Karpas-422 (cell line): Measurements from ENCODE around the gene RNF212. TPM values are rescaled to one million over a fixed set of nuclear protein-coding genes. Genes with fewer than 3 reads are reported as not detected.

Experiments
- DNase-seq: peaks from one replicate; pipeline ENCODE4 v3.0.0-alpha.2; 2015
- H2AFZ ChIP-seq: fragments of 200-600 bp; sonication (generic); 2 replicates; pipeline ENCODE4 v1.6.1; 2014; ENCODE audit warnings: antibody characterized with exemption, low read length, mixed read lengths
- H3K27ac ChIP-seq: fragments of 200-600 bp; sonication (generic); 2 replicates; pipeline ENCODE4 v1.5.1; 2014; ENCODE audit warnings: mild to moderate bottlenecking, low read length, moderate library complexity
- H3K27me3 ChIP-seq: fragments of 200-600 bp; sonication (generic); 2 replicates; pipeline ENCODE4 v1.6.1; 2014; ENCODE audit warnings: low read length, mixed read lengths
- H3K36me3 ChIP-seq: fragments of 200-600 bp; sonication (generic); 2 replicates; pipeline ENCODE4 v1.6.1; 2014; ENCODE audit warnings: low read length, mixed read lengths; ENCODE audit not compliant: insufficient read depth
- H3K4me1 ChIP-seq: fragments of 200-600 bp; sonication (generic); 2 replicates; pipeline ENCODE4 v1.6.1; 2014; ENCODE audit warnings: mild to moderate bottlenecking, low read length, mixed read lengths
- H3K4me2 ChIP-seq: fragments of 200-600 bp; sonication (generic); 2 replicates; pipeline ENCODE4 v1.6.1; 2014; ENCODE audit warnings: low read length, low read depth, mild to moderate bottlenecking; ENCODE audit not compliant: poor library complexity, severe bottlenecking
- H3K4me3 ChIP-seq: fragments of 200-600 bp; sonication (generic); 2 replicates; pipeline ENCODE4 v1.5.1; 2014; ENCODE audit warnings: mild to moderate bottlenecking, antibody characterized with exemption, low read length, mixed read lengths
- H3K79me2 ChIP-seq: fragments of 200-600 bp; sonication (generic); 2 replicates; pipeline ENCODE4 v1.6.1; 2014; ENCODE audit warnings: mild to moderate bottlenecking, low read length, mixed read lengths
- H3K9ac ChIP-seq: fragments of 200-600 bp; sonication (generic); 2 replicates; pipeline ENCODE4 v1.6.0; 2014; ENCODE audit warnings: low read length
- H3K9me2 ChIP-seq: fragments of 200-600 bp; sonication (generic), shearing (Covaris generic); replicated peaks from 2 replicates; pipeline ENCODE4 v1.6.0; 2014; ENCODE audit warnings: mild to moderate bottlenecking, low read length, moderate library complexity; ENCODE audit not compliant: insufficient read depth
- H3K9me3 ChIP-seq: fragments of 300-700, 200-600 bp; sonication (generic); 2 replicates; pipeline ENCODE4 v1.6.1; 2014; ENCODE audit warnings: low read length, mixed read lengths
- H4K20me1 ChIP-seq: fragments of 200-600 bp; sonication (generic); 2 replicates; pipeline ENCODE4 v1.6.1; 2014; ENCODE audit warnings: mild to moderate bottlenecking, antibody characterized with exemption, low read length, low read depth; ENCODE audit not compliant: insufficient read depth
- total RNA-seq: library from RNA; depleted of rRNA; stranded (reverse); fragments of >200 nt; shearing (Covaris generic); gene quantifications from 2 replicates; pipeline ENCODE4 v1.2.3, GENCODE V29; 2014; ENCODE audit warnings: low replicate concordance

The RNF212 gene
- total RNA-seq, 1 experiment from 2014 or later: not detected

DNA sequence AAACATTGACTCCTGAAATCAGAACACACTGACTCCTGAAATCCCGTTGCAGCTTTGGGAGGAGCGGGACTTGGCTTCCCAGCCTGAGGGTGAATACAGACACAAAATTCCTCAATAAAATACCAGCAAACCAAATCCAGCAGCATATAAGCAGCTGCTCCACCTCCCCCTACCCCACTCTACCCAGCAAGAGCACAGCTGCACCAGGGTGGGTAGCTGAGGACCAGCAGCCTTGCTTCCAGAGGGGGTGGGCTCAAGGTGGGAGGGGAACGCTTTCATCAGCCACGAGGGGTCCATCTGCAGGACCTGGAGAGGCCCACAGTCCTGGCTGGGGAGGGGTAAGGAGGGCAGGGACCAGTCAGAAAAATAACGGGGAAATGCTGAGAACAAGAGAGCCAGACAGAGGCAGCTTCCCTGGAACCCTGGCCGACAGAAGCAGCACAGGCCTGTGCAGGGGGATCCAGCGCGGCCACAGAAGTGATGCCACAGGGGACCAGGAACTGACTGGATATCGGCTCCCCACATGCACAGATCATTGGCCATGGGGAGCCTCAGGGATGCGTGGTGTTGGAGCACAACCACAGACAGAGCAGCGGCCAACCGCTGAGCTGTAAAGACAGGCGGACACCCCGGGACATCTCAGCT, 52.2 kb downstream of the RNF212 start:
- Histone ChIP-seq H3K36me3 (no peaks in the 10 kb centered on the region), H3K9me2 (no peaks in the 10 kb centered on the region), H3K27me3 (no peaks in the 10 kb centered on the region), H3K4me1 (peaks cover 2% of the 10 kb centered on the region), H2AFZ (no peak overlapping the region), H3K9me3 (no peaks in the 10 kb centered on the region), H3K79me2 (no peaks in the 10 kb centered on the region), H3K9ac (no peak overlapping the region), H3K27ac (no peak overlapping the region), H3K4me3 (no peak overlapping the region), H4K20me1 (no peaks in the 10 kb centered on the region), H3K4me2 (no peak overlapping the region)
- no peak for DNase-seq

DNA sequence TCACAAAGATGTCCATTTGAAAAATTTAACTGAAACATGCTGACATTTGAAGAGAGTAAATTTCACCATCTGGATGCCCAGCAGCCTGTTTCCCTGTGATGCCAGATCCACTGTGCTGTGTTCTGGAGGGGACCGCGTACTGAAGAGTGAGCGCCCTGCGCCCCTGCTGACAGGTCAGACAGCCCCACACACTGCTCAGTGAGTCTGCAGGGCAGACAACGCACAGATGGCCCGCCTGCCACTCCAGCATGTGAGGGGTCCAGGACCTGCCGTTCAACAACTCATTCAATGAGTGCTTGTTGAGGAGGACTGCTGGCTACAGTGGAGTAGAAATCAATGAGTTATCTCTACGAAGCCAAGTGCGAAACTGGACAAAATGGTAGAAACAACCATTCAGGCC, 52.7 kb downstream of the RNF212 start:
- Histone ChIP-seq H3K9ac (no peak overlapping the region), H3K9me3 (no peaks in the 10 kb centered on the region), H2AFZ (no peak overlapping the region), H3K9me2 (no peaks in the 10 kb centered on the region), H3K27ac (no peak overlapping the region), H3K4me3 (no peak overlapping the region), H3K4me1 (peaks cover 7% of the 10 kb centered on the region), H4K20me1 (no peaks in the 10 kb centered on the region), H3K36me3 (no peaks in the 10 kb centered on the region), H3K4me2 (no peak overlapping the region), H3K27me3 (no peaks in the 10 kb centered on the region), H3K79me2 (no peaks in the 10 kb centered on the region)
- no peak for DNase-seq

DNA sequence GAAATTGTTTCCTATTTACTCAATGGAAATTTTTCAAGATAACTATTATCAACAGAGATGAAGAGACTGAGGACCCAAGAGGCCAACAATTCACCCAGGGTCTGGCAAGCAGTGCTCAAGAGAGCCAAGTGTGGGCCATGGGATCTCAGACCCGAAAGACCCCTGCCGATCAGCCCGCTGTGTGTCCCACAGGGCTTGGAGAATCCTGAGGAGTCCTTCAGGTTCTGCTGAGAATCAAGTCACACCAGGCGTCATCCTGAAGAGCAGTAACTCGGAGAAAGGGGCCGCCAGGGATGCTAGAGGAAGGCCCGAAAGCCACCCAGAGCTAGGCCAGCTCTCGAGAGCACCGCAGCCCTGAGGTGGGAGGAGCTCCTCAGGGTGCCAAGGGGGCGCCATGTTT, 53.2 kb downstream of the RNF212 start:
- no peak overlapping the region for H3K9ac ChIP-seq
- no peaks in the 10 kb centered on the region for H3K9me3 ChIP-seq
- no peaks in the 10 kb centered on the region for H3K79me2 ChIP-seq
- no peaks in the 10 kb centered on the region for H3K36me3 ChIP-seq
- H3K27me3 ChIP-seq: no peaks in the 10 kb centered on the region
- H3K4me3 ChIP-seq: no peak overlapping the region
- H2AFZ ChIP-seq: no peak overlapping the region
- H3K4me2 ChIP-seq: no peak overlapping the region
- DNase-seq: peak; percentile 21
- H4K20me1 ChIP-seq: no peaks in the 10 kb centered on the region
- no peak overlapping the region for H3K27ac ChIP-seq
- peaks cover 11% of the 10 kb centered on the region for H3K4me1 ChIP-seq
- H3K9me2 ChIP-seq: no peaks in the 10 kb centered on the region

DNA sequence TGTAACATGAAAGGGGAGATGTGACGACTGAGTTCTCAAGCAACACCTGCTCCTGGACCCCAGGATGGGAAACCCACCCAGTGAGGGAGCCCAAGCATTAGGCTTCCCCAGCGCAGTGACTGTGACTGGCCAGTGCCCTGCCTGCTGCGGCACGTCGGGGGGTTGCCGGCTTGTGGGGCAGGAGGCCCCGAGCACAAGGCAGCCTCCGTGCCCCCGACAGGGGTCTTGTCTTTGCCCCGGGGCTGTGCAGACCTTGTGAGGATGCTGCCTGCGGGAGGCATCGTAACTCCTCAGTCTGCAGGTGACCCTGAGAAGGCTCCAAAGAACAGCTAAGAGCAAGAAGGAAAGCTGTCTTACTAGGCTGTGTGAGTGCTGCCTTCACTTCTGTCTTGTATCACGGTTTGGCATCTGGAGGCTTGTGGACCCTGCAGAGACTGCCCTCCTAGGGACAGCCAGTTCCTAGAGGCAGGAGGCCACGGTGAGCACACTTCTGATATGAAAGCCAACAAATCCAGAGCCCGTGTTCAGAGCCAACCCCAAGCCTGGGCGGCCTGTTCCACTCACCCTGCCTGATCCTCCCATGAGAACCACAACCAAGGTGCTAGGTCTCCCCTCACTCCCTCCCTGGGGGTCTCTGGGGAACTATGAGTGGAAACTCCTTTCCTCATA, 54.2 kb downstream of the RNF212 start:
- Histone ChIP-seq H3K4me2 (no peak overlapping the region), H3K36me3 (no peaks in the 10 kb centered on the region), H2AFZ (no peak overlapping the region), H3K27me3 (no peaks in the 10 kb centered on the region), H3K4me1 (peaks cover 11% of the 10 kb centered on the region), H3K4me3 (no peak overlapping the region), H3K9me2 (no peaks in the 10 kb centered on the region), H3K9me3 (no peaks in the 10 kb centered on the region), H3K79me2 (no peaks in the 10 kb centered on the region), H3K9ac (no peak overlapping the region), H3K27ac (no peak overlapping the region), H4K20me1 (no peaks in the 10 kb centered on the region)
- peak; percentile 33 for DNase-seq

DNA sequence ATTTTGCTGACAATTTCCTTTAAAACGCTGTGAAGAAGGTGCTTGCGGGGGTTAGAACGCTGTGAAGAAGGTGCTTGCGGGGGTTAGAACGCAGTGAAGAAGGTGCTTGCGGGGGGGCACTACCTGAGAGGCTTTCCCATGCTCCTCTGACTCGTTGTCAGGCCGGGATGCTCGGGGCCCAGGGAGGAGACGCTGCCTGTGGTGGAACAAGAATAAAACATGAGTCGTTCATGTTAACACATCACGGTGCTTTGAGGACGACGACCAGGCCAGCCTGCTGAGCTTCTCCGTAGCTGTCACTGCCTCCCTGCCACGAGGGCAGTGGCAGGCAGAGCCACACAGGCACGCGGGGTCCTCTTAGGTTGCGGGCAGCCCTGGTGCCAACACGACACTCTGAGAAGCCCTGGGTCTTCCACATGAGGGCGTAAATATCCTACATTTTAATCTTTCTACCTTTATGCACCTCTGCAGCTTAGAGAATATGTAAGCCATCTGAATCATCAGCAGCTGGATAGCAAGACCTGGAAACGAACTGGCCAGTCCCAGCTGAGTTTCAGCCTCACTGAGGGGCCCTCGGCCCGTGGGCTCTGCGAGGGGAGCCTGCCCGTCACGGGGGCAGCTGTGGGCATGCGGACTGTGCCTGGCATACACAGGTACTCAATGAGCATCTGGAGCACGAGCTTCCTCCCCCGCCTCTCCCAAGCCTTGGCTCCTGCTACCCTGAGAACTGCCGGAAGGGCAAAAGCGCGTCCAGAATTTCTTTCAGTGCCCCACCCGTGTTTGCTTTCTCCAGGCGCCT, 55.0 kb downstream of the RNF212 start:
- no peaks in the 10 kb centered on the region for H3K9me3 ChIP-seq
- no peak overlapping the region for H3K4me2 ChIP-seq
- no peak overlapping the region for H2AFZ ChIP-seq
- H3K36me3 ChIP-seq: no peaks in the 10 kb centered on the region
- H4K20me1 ChIP-seq: no peaks in the 10 kb centered on the region
- H3K27ac ChIP-seq: no peak overlapping the region
- peaks cover 11% of the 10 kb centered on the region for H3K4me1 ChIP-seq
- H3K9ac ChIP-seq: no peak overlapping the region
- no peak overlapping the region for H3K4me3 ChIP-seq
- DNase-seq: no peak
- H3K79me2 ChIP-seq: no peaks in the 10 kb centered on the region
- H3K27me3 ChIP-seq: no peaks in the 10 kb centered on the region
- H3K9me2 ChIP-seq: no peaks in the 10 kb centered on the region

DNA sequence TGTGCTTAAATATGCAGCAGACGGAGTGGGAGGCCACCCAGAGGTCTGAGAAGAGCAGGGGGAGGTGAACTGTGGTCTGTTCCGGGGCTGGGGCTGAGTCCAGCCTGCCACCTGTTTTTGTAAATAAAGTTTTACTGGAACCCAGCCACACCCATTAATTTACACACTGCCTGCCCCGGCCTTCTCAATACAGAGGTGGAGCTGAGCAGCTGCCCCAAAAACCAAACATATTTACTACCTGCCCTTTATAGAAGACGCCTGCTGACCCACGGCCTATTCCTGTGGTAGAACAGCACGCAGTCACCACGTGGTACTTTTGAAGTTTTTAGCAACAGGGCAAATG, 56.0 kb downstream of the RNF212 start:
- no peak overlapping the region for H3K4me3 ChIP-seq
- H3K4me2 ChIP-seq: no peak overlapping the region
- no peaks in the 10 kb centered on the region for H3K9me2 ChIP-seq
- H2AFZ ChIP-seq: no peak overlapping the region
- no peaks in the 10 kb centered on the region for H4K20me1 ChIP-seq
- peaks cover 11% of the 10 kb centered on the region for H3K4me1 ChIP-seq
- no peak for DNase-seq
- H3K36me3 ChIP-seq: no peaks in the 10 kb centered on the region
- no peaks in the 10 kb centered on the region for H3K79me2 ChIP-seq
- no peaks in the 10 kb centered on the region for H3K27me3 ChIP-seq
- H3K9ac ChIP-seq: no peak overlapping the region
- H3K9me3 ChIP-seq: no peaks in the 10 kb centered on the region
- no peak overlapping the region for H3K27ac ChIP-seq

DNA sequence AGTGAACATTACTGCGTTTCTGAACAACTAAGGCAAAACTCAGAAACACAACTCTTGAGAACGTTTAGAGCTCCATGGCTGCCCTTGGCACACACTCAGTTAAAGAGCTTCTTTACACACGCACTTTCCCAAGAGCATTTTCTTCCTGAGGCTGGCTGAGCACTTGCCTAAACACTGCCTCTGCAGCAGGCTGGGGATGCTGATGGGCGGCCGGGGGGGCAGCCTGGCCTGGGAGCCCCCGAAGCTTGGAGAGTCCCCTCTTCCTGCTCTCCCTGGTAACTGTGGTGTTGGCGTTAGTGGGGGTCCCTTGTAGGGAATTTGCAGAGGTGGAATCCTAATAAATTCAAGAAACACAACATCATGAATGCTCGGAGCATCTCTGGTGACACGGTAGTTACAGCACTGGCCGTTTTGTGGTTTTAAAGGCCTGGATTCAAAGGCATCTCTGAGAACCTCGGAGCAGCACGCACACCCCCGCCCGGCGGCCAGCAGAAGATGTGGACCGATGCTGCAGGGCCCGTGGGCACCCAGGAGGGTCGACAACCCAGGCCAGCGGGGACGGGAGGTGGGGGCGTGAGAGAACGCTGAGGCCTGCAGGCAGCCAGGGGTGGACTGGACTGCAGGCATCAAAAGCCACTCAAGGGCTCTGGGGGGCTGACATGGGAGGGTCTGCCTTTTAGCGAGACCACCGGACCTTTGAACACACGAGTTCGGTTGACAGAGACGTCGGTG, 56.5 kb downstream of the RNF212 start:
- no peaks in the 10 kb centered on the region for H3K79me2 ChIP-seq
- H3K9ac ChIP-seq: no peak overlapping the region
- H3K4me2 ChIP-seq: no peak overlapping the region
- no peak for DNase-seq
- H3K9me3 ChIP-seq: no peaks in the 10 kb centered on the region
- H3K36me3 ChIP-seq: no peaks in the 10 kb centered on the region
- H3K27ac ChIP-seq: no peak overlapping the region
- H4K20me1 ChIP-seq: no peaks in the 10 kb centered on the region
- H3K27me3 ChIP-seq: no peaks in the 10 kb centered on the region
- H3K9me2 ChIP-seq: no peaks in the 10 kb centered on the region
- H3K4me1 ChIP-seq: peaks cover 11% of the 10 kb centered on the region
- no peak overlapping the region for H3K4me3 ChIP-seq
- no peak overlapping the region for H2AFZ ChIP-seq
